Smooth muscle cell (in vitro differentiated cells): ENCODE measurements around the gene LMOD1. TPM values are rescaled to one million over a fixed set of nuclear protein-coding genes. Genes with fewer than 3 reads are reported as not detected.

Experiments used
- DNase-seq: peaks from one replicate; lab custom pipeline; 2025; ENCODE audit not compliant: unreplicated experiment; lab: John Stamatoyannopoulos, UW
- H2AFZ ChIP-seq: fragments of 200-600 bp; sonication (generic); 2 replicates; pipeline ENCODE4 v1.6.0; 2016; ENCODE audit warnings: antibody characterized with exemption, low read depth, mild to moderate bottlenecking
- H3F3A ChIP-seq: fragments of 200-600 bp; sonication (generic); 2 replicates; pipeline ENCODE4 v1.6.0; 2017; ENCODE audit warnings: antibody characterized with exemption, low read depth
- H3K27ac ChIP-seq: fragments of 200-600 bp; sonication (generic); 2 replicates; pipeline ENCODE4 v1.5.1; 2016; ENCODE audit warnings: low read depth, mild to moderate bottlenecking
- H3K27me3 ChIP-seq: fragments of 200-600 bp; sonication (generic); 2 replicates; pipeline ENCODE4 v1.6.1; 2016; ENCODE audit warnings: low read depth, mild to moderate bottlenecking
- H3K36me3 ChIP-seq: fragments of 200-600 bp; sonication (generic); 2 replicates; pipeline ENCODE4 v1.5.1; 2016; ENCODE audit warnings: low read depth
- H3K4me1 ChIP-seq: fragments of 200-600 bp; sonication (generic); 2 replicates; pipeline ENCODE4 v1.5.1; 2016; ENCODE audit warnings: low read depth
- H3K4me2 ChIP-seq: fragments of 200-600 bp; sonication (generic); 2 replicates; pipeline ENCODE4 v1.6.0; 2016; ENCODE audit warnings: mild to moderate bottlenecking
- H3K4me3 ChIP-seq: fragments of 200-600 bp; sonication (generic); 2 replicates; pipeline ENCODE4 v1.5.1; 2016; ENCODE audit warnings: mild to moderate bottlenecking
- H3K79me2 ChIP-seq: fragments of 200-600 bp; sonication (generic); 2 replicates; pipeline ENCODE4 v1.6.0; 2016; ENCODE audit warnings: low read depth, mild to moderate bottlenecking
- H3K9ac ChIP-seq: fragments of 200-600 bp; sonication (generic); 2 replicates; pipeline ENCODE4 v1.6.0; 2016; ENCODE audit warnings: low read depth
- H3K9me3 ChIP-seq: fragments of 200-600 bp; sonication (generic); replicated peaks from 2 replicates; pipeline ENCODE4 v1.5.1; 2016; ENCODE audit warnings: low read depth
- H4K20me1 ChIP-seq: fragments of 200-600 bp; sonication (generic); 2 replicates; pipeline ENCODE4 v1.6.0; 2016; ENCODE audit warnings: low read depth
- CTCF ChIP-seq: fragments of 200-600 bp; sonication (generic); IDR thresholded peaks from 2 replicates; pipeline ENCODE4 v1.5.1; 2017; ENCODE audit warnings: borderline replicate concordance, mild to moderate bottlenecking, antibody characterized with exemption; ENCODE audit not compliant: insufficient read depth, poor library complexity, severe bottlenecking
- WGBS: methylation state at CpG from one replicate; pipeline ENCODE4 v1.1.7; 2016; ENCODE audit warnings: low lambda C conversion rate; 5-methylcytosine and 5-hydroxymethylcytosine counted together
- polyA plus RNA-seq: library from polyadenylated mRNA; unstranded; fragments of >200 nt; fragmentation: Nextera tagmentation; extraction: Ambion mirVana; gene quantifications from 2 replicates; pipeline ENCODE4 v1.2.1, GENCODE V29; 2016
- total RNA-seq: library from RNA; depleted of rRNA; stranded (reverse); fragments of >200 nt; gene quantifications from 2 replicates; pipeline ENCODE4 v1.2.3, GENCODE V29; 2014

LMOD1 gene
- total and polyA plus RNA-seq, 2 experiments from 2014 or later = 4.0 to 5.6 TPM

- Histone ChIP-seq H2AFZ (no peak overlapping the region), H3K4me1 (peaks cover 8% of the 10 kb centered on the region), H3F3A (no peaks in the 10 kb centered on the region), H3K4me2 (no peak overlapping the region), H3K27me3 (no peaks in the 10 kb centered on the region), H3K9ac (no peak overlapping the region), H3K79me2 (no peaks in the 10 kb centered on the region), H3K27ac (no peak overlapping the region), H3K9me3 (no peaks in the 10 kb centered on the region), H3K36me3 (no peaks in the 10 kb centered on the region), H3K4me3 (no peak overlapping the region), H4K20me1 (no peaks in the 10 kb centered on the region)
- TF ChIP-seq CTCF = no peak
- WGBS = 93% methylated on average over 5 of the region's 5 CpGs
- DNase-seq = no peak
Measured at GRCh38 chr1:201891451-201892045, 54.8 kb downstream of the LMOD1 start.

GRCh38 chr1:201890806-201891450 lies 55.4 kb downstream of the LMOD1 start:
- Histone ChIP-seq H3F3A (no peaks in the 10 kb centered on the region), H3K9ac (no peak overlapping the region), H3K4me1 (peaks cover 8% of the 10 kb centered on the region), H3K27me3 (no peaks in the 10 kb centered on the region), H2AFZ (no peak overlapping the region), H4K20me1 (no peaks in the 10 kb centered on the region), H3K27ac (no peak overlapping the region), H3K36me3 (no peaks in the 10 kb centered on the region), H3K9me3 (no peaks in the 10 kb centered on the region), H3K79me2 (no peaks in the 10 kb centered on the region), H3K4me2 (no peak overlapping the region), H3K4me3 (no peak overlapping the region)
- TF ChIP-seq CTCF = no peak
- no peak for DNase-seq
- WGBS = 87% methylated on average over 3 of the region's 3 CpGs

- Histone ChIP-seq H3K4me1 (peaks cover 8% of the 10 kb centered on the region), H3K4me2 (peak overlapping the region; percentile 98), H3K27me3 (no peaks in the 10 kb centered on the region), H3F3A (no peaks in the 10 kb centered on the region), H3K27ac (no peak overlapping the region), H3K4me3 (no peak overlapping the region), H3K9me3 (no peaks in the 10 kb centered on the region), H3K36me3 (no peaks in the 10 kb centered on the region), H3K9ac (no peak overlapping the region), H2AFZ (no peak overlapping the region), H3K79me2 (no peaks in the 10 kb centered on the region), H4K20me1 (no peaks in the 10 kb centered on the region)
- WGBS = 96% methylated on average over 7 of the region's 7 CpGs
- no peak for TF ChIP-seq CTCF
- no peak for DNase-seq
Measured at GRCh38 chr1:201890223-201890622, 56.1 kb downstream of the LMOD1 start.
